Esophagus squamous epithelium (tissue), 4 donors: ENCODE measurements around the gene FAM53B.

Experiments used
- POLR2A ChIP-seq, 4 donors: fragments of 450-650 bp; IDR thresholded peaks; one replicate each; pipeline ENCODE4 v1.6.1; 2017; ENCODE audit warnings: antibody characterized with exemption in 4 of 4, mild to moderate bottlenecking in 4 of 4, moderate library complexity in 3 of 4
- TF ChIP-seq, protein P1 (sequence below), 6 experiments: fragments of 450-650 bp in 4 of 6; fragments of 200-600 bp in 2 of 6; sonication (generic) in 2 of 6; IDR thresholded peaks; one replicate each; pipeline ENCODE4 v1.5.1; 2016 to 2019; ENCODE audit warnings: antibody characterized with exemption in 6 of 6, mild to moderate bottlenecking in 4 of 6, moderate library complexity in 4 of 6

DNA sequence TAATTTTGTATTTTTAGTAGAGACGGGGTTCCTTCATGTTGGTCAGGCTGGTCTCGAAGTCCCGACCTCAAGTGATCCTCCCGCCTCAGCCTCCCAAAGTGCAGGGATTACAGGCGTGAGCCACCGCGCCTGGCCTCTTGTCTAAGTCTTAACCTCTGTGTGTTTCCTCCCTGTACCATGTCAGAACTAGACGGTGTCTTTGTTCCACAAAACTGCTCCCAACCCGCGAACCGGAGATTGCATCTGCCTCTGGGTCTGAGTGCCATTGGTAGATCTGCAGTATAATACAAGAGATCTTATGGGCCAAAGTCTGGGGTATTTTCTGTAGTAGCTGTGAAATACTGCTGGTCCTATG, 48.8 kb upstream of the FAM53B start:
- TF ChIP-seq, protein P1, sequence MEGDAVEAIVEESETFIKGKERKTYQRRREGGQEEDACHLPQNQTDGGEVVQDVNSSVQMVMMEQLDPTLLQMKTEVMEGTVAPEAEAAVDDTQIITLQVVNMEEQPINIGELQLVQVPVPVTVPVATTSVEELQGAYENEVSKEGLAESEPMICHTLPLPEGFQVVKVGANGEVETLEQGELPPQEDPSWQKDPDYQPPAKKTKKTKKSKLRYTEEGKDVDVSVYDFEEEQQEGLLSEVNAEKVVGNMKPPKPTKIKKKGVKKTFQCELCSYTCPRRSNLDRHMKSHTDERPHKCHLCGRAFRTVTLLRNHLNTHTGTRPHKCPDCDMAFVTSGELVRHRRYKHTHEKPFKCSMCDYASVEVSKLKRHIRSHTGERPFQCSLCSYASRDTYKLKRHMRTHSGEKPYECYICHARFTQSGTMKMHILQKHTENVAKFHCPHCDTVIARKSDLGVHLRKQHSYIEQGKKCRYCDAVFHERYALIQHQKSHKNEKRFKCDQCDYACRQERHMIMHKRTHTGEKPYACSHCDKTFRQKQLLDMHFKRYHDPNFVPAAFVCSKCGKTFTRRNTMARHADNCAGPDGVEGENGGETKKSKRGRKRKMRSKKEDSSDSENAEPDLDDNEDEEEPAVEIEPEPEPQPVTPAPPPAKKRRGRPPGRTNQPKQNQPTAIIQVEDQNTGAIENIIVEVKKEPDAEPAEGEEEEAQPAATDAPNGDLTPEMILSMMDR (IDR thresholded peaks at IDR 0.05): no peak
- no peak for TF ChIP-seq POLR2A (IDR thresholded peaks at IDR 0.05)
